GM19324 (cell line): Measurements from ENCODE around the gene METAP2.

Experiments
- ATAC-seq: cut with Tn5 transposase; IDR thresholded peaks from one replicate; pipeline ENCODE4 v1.9.1; 2021; ENCODE audit warnings: mild to moderate bottlenecking, moderate library complexity; ENCODE audit not compliant: unreplicated experiment, low FRiP score

The METAP2 gene

DNA sequence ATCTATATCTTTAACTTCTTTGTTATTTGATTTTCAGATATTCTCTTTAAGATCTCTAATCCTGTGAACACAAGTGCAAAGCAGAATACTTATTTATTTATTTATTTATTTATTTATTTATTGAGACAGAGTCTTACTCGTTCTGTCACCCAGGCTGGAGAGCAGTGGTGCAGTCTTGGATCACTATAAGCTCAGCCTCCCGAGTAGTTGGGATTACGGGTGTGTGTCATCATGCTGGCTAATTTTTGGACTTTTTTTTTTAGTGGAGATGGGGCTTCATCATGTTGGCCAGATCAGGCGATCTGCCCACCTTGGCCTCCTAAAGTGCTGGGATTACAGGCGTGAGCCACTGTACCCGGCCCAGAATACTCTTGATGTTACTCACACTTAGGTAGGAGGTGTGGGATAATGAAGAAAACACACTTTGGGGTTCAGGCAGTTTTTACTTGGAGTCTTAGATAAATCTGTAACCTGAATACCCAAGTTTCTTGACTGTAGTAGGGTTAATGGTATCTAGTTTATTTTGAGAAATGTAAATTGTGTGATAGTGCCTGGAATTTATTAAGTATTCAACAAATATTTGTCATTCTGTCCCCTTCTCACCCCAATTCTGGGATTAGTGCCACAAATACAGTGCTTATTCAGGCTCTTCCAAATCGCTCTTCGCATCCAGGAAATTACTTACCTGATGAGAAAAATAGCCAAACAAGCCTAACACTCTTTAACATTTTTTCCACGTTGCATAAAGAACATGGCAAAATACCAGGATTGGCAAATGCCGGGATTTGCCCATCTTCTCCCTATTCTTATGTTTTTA, 33.0 kb downstream of the METAP2 start:
- ATAC-seq = no peak

GRCh38 chr12:95509300-95509699, 35.3 kb downstream of the METAP2 start:
- ATAC-seq = no peak

- no peak for ATAC-seq
Observed at GRCh38 chr12:95511977-95512376, 38.0 kb downstream of the METAP2 start.

DNA sequence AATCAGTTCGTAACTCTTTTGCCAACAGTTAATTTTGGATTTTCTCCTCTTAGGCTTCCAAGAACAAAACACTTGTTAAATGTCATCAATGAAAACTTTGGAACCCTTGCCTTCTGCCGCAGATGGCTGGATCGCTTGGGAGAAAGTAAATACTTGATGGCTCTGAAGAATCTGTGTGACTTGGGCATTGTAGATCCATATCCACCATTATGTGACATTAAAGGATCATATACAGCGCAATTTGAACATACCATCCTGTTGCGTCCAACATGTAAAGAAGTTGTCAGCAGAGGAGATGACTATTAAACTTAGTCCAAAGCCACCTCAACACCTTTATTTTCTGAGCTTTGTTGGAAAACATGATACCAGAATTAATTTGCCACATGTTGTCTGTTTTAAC, 39.6 kb downstream of the METAP2 start:
- no peak for ATAC-seq

- ATAC-seq = no peak
Observed at GRCh38 chr12:95515197-95515596, 41.2 kb downstream of the METAP2 start.

GRCh38 chr12:95516757-95517156, 42.8 kb downstream of the METAP2 start:
- no peak for ATAC-seq

DNA sequence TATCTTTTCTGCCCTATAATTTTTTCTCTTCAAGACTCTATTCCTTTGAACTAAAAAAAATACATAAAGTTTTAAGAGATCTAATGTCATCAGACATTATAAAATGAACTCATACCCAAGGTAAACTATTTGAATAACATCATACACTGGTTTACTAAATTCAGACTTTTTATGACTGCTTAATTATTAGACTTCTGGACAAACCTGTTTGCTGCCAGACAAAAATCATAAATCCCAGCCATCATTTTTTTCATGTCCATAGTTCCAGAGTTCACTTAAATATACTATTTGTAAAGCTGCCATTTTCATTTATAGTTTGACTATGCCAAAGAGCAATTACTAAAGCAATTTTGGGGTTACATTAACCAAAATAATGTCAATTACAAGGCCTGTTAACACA, 43.3 kb downstream of the METAP2 start:
- no peak for ATAC-seq

GRCh38 chr12:95518944-95519343, 45.0 kb downstream of the METAP2 start:
- no peak for ATAC-seq

DNA sequence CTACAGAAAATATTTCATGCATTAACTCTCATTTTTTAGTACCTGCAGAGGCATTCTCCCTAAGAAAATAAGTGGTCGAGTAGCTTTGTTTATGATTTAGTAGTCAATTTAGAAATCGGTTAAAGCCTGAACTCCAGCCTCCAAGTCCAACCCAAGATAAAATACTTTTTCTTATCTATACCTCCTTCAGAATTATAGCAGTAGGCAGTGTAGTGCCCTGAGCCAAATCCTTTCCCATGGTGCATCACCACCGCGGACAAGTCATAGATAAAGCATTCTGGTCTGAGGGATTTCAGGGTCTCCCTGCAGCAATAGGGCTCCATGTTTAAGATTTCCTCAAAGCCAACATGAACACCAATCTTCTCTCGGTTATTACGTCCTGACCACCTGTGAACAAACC, 46.9 kb downstream of the METAP2 start:
- no peak for ATAC-seq

DNA sequence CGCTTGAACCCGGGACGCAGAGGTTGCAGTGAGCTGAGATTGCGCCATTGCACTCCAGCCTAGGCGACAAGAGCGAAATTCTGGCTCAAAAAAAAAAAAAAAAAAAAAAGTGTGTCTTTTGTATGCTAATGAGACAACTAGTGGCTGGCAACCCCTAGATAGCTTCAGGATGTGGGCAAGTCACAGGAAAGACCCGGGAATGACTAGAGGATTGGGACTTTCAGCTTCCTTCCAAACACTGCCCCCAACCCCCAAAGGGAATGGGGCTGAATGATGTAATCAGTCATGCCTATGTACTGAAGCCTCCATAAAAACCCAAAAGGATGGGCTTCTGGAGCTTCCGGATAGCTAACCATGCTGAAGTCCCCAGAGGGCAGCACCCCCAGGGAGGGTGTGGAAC, 48.7 kb downstream of the METAP2 start:
- ATAC-seq = no peak

GRCh38 chr12:95528431-95528830, 54.5 kb downstream of the METAP2 start:
- ATAC-seq = no peak

DNA sequence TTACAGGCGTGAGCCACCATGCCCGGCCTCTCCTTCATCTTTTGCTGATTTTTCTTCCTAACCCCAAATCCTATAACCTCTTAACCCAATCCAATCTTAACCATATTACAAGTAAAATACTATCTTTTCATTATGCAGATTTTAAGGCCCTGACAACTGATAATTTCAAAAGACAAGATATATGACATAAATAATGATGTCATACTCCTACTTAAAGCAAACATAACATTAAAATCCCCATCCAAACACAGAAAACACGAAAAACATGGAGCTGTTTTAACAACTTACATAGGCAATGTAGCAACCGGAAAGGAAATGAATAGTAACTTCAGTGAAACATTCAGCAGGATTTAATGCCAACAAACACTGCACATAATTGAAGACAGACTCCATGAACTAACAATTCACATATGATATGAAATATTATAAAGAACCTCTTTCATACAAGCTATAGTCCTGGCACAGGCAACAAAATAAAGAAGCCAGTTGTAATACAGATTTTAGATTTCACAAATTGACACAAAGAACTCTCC, 55.8 kb downstream of the METAP2 start:
- no peak for ATAC-seq

- ATAC-seq = no peak
Observed at GRCh38 chr12:95532851-95533250, 58.9 kb downstream of the METAP2 start.

DNA sequence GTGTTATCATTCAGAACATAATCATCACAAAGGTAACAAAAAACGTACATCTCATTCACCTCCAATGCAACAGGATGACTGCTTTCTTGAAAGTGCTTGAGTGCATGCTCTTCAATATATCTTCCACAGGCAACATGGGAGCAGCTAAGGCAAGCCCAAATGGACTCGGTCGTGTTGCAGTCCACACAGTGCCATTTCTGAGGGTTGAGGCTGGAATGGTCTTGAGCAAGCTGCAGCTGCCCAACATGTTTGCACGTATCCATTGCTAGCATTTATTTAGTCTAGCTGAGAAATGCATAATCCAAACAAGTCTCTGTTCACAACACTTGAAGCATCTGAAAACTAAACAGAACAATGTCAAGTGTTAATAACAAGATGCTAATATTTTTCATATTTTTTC, 60.0 kb downstream of the METAP2 start:
- ATAC-seq = no peak

GRCh38 chr12:95538006-95538405, 64.1 kb downstream of the METAP2 start:
- no peak for ATAC-seq

DNA sequence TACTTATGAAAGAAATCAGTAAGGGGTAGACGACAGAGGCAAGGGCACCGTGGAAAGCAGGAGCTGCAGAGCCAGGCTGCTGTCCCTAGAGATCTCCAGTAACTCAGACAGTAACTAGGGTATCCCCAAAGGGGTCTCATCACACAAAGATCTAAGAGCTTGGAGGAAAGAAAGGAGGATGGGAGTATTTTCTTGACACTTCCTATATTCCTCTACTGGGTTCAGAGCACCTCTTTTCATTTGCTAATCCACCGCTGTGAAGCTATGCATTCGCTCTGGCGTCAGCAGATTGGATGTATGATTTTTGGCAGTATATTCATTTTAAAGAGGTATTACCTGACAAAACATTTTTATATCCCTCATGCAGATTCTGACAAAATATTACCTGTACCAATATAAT, 64.7 kb downstream of the METAP2 start:
- no peak for ATAC-seq

- ATAC-seq = no peak
Observed at GRCh38 chr12:95541436-95541835, 67.5 kb downstream of the METAP2 start.

DNA sequence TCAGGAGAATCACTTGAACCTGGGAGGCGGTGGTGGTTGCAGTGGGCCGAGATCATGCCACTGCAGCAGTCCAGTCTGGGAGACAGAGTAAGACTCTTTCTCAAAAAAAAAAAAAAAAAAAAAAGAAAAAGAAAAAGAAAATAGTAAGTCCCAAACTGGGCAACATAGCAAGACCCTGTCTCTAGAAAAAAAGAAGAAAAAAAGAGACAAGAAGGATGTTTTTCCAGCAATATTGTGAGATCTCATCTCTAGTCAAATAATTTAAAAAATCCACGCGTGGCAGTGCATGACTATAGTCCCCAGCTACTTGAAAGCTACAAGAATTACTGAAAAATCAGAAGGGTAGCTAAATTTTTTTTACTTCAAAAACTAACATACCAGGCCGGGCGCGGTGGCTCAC, 69.4 kb downstream of the METAP2 start:
- ATAC-seq = no peak

DNA sequence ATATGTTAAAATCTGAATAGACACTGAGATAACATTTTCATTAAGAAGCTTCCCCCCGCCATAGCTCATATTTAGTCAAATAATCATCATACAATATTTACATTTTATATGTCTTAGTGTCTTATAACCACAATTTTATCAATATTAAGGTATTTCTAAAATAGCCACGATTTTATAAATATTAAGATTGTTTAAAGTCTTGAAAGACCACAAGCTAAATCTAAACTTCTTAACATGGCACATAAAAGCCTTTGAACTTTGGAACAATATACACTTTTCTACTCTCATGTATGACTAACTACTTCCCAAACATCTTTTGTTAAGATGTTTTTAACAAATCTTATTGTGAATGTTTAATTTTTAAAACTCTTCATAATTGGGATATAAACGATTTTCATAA, 70.8 kb downstream of the METAP2 start:
- no peak for ATAC-seq

DNA sequence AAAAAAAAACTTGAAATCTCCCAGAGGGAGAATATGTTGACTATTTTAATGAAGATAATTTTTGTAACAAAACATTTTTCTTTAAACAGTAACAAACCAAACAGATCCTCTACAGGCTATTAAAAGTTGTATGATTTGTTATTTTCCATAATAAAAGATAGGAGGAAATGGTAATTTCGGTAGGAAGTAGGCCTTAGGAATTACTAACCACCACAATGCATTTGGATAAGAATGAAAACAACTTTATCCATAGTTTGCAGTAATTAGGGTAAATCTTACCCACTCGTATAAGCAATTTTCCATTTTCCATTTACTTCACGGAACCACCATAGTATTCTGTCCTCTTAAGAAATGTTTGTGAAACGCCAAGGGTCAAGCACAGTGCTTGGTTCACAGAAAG, 71.4 kb downstream of the METAP2 start:
- ATAC-seq = no peak

GRCh38 chr12:95545731-95546490, 72.0 kb downstream of the METAP2 start:
- no peak for ATAC-seq

GRCh38 chr12:95546491-95546813, 72.5 kb downstream of the METAP2 start:
- no peak for ATAC-seq
